GM18508 (cell line): ENCODE results near the gene ZMIZ1.
A peak's percentile ranks its signal among the peaks of the same experiment; 100 is the strongest.

ENCODE experiments used
- ATAC-seq: cut with Tn5 transposase; IDR thresholded peaks from one replicate; pipeline ENCODE4 v1.9.1; 2021; ENCODE audit warnings: moderate number of reproducible peaks; ENCODE audit not compliant: insufficient read depth, unreplicated experiment

Gene ZMIZ1, protein sequence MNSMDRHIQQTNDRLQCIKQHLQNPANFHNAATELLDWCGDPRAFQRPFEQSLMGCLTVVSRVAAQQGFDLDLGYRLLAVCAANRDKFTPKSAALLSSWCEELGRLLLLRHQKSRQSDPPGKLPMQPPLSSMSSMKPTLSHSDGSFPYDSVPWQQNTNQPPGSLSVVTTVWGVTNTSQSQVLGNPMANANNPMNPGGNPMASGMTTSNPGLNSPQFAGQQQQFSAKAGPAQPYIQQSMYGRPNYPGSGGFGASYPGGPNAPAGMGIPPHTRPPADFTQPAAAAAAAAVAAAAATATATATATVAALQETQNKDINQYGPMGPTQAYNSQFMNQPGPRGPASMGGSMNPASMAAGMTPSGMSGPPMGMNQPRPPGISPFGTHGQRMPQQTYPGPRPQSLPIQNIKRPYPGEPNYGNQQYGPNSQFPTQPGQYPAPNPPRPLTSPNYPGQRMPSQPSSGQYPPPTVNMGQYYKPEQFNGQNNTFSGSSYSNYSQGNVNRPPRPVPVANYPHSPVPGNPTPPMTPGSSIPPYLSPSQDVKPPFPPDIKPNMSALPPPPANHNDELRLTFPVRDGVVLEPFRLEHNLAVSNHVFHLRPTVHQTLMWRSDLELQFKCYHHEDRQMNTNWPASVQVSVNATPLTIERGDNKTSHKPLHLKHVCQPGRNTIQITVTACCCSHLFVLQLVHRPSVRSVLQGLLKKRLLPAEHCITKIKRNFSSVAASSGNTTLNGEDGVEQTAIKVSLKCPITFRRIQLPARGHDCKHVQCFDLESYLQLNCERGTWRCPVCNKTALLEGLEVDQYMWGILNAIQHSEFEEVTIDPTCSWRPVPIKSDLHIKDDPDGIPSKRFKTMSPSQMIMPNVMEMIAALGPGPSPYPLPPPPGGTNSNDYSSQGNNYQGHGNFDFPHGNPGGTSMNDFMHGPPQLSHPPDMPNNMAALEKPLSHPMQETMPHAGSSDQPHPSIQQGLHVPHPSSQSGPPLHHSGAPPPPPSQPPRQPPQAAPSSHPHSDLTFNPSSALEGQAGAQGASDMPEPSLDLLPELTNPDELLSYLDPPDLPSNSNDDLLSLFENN

DNA sequence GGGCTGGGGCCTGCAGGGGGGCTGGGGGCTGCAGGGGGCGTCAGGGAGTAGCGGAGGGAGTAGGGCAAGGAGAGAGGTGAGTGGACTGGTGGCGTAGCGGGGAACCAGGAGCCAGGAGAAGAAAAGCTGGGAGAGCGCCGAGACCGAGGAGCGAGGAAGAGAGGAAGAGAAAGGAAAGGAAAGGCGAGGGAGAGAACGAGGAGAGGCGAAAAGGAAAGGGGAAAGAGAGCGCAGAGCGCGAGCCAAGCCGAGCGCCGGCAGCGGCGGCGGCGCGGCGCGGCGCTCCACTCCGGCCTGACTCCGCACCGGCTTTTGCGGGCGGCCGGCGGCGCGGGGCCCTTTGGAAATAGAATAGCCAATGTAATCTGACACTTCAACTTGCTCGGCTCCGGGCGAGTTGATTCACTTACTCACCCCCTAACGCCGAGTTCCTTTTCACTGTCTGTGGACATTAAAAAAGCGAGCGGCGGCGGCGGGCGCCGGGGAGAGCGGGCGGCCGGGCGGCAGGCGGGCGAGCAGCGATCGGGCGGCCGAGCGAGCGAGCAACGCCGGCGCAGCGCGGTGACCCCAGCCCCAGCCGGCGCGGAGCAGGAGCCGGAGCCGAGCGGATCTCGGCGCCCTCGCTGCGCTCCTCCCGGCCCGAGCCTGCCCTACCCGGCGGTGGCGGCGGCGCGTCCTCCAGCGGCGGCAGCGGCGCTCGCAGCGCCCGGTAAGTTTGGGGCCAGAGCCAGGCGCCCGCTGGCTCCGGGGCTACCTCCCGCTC is at the start of gene ZMIZ1:
ZMIZ1 (plus strand) TSS at position 405 of the 763 bp plus-strand sequence. CDS start 132,667 bp downstream, outside the sequence.
- peak; percentile 54 for ATAC-seq

DNA sequence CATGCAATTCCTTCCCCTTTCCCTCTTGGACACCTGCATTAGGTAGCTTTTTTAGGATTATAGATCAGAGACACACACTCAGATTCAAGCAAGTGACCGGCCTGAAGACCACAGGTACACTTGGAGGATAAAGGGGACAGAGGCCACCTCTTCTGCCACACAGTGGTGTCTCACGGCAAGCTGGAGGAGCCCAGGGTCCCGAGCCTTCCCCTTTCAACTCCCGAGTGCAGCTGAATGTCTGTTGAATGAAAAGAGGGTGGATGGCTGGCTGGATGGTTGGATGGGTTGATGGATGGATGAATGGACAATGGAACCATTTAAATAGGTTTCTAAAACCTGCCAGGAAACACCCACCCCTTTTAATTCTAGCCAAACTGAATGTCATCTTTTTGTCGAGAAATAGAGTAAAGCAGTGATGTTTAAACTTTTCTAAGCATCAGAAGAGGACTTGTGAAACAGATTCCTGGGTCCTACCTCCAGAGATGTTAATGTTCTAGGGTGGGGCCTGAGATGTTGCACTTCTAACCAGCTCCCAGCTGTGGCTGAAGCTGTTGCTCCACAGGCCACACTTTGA is 49.2 kb upstream of the ZMIZ1 start:
- ATAC-seq, result no peak

DNA sequence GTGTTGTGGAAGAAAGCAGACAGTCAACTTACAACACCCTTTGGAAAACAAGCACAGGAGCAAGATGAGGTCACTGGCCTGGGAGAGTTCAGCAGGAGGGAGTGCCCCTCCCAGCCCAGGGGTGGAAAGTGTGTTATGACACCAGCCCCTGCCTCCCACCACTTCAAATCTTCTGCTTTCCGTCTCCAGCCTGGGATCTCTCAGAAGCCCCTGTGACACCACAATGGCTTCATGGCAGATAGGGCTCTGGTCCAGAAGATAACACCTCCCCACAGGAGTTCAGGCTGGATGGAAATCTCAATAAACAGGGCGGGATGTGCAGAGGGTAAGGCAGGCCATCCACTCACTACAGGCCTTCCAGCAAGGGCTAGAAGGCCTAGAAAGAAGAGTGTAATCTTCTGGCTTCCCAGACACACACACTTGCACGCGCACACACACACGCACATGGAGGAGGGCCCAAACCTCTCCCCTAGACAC is 48.7 kb upstream of the ZMIZ1 start:
- ATAC-seq, result no peak

DNA sequence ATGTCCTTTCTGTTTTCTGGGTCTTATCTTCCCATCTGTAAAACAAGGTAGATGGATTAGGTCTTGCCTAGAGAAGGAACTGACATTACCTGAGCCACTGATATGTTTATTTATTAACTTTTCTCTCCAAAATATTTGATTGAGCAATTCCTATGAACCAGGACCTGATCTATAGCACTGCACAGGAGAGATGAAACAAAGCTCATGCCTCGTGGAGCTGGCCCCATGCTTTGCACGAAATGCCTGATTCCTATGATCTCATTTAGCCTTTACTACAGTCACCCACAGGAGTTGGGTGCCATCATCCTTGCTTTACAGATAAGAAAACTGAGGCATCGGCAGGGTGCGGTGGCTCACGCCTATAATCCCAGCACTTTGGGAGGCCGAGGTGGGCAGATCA is 48.2 kb upstream of the ZMIZ1 start:
- ATAC-seq, result no peak

DNA sequence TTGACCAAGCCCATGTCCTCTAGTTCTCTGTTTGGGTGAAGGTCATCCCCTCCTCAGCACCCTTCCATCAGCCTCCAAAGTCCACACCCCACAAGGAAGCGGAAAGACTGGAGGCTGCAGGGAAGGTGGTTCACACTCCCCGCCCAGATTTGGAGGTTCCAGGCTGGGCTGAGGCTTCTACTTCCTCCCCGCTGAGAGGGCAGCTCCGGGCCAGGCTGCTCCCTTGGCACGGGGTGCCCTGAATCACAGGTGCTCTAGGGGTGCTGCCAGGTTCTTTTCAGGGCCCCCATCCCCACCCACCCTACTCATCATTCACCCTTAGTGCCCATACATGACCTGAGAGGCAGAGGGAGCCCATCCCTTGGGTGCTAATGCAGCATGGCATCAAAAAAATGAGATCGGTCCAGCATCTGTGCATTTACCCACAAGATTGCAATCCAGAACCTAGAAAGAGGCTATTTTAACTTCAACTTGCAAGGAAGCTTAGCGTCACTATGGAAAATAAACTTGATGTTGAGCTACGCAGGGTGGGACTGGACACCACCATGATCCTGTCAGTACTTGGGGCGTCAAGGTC is 47.3 kb upstream of the ZMIZ1 start:
- no peak for ATAC-seq

DNA sequence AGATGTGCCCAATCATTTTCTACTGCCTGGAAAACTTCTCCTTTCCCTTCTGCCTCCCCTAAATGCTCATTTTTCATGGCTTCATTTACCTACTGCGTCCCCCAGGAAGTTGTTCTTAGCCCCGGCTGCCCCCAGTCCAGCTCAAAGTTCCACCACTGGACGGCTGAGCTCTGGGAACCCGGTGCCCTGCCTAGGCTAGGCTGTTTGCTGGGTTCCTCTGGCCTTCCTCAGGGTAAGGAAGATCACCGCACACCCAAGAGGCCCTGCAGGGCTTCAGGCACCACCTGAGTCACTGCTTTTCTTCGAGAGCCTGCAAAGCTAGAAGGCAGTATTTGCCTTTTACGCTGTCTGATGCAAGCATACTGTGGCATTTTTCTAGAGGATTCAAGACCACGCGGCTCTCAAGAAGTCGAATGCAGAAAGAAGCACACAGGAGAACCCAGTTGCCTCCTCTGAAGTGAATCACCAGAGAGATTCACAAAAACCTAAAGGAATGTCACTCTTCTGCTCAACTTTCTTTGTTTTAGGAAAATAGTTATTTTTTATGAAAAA is 46.7 kb upstream of the ZMIZ1 start:
- no peak for ATAC-seq

DNA sequence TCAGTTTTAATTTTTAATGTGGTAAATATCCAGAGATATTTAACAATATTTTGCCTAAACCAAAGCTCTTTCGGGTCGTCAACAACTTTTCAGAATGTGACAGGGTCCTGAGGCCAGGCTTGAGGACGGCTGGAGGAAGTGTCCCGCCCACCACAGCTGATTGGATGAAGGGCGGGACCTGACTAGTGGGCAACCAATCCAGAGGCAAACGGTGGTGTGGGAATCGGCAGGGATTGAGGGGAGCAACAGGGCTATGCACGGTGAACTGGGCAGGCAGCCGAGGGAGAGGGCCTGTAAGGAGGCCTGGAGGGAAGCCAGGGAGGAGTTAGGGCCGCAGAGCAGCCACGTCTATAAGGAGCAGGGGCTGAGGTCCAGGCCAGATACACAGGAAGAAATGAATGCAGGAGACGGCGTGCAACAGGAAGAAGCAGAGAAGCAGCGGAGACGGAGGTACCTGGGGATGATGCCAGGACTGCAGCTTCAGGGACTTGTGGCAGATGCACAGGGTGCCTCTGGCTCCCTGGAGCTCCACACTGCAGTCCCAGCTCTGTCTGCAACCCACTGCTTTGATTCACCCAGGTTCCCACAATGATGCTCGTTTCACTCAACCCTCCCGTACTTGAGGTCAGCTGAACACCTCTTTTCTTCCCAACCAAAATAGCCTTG is 46.1 kb upstream of the ZMIZ1 start:
- ATAC-seq, result no peak

DNA sequence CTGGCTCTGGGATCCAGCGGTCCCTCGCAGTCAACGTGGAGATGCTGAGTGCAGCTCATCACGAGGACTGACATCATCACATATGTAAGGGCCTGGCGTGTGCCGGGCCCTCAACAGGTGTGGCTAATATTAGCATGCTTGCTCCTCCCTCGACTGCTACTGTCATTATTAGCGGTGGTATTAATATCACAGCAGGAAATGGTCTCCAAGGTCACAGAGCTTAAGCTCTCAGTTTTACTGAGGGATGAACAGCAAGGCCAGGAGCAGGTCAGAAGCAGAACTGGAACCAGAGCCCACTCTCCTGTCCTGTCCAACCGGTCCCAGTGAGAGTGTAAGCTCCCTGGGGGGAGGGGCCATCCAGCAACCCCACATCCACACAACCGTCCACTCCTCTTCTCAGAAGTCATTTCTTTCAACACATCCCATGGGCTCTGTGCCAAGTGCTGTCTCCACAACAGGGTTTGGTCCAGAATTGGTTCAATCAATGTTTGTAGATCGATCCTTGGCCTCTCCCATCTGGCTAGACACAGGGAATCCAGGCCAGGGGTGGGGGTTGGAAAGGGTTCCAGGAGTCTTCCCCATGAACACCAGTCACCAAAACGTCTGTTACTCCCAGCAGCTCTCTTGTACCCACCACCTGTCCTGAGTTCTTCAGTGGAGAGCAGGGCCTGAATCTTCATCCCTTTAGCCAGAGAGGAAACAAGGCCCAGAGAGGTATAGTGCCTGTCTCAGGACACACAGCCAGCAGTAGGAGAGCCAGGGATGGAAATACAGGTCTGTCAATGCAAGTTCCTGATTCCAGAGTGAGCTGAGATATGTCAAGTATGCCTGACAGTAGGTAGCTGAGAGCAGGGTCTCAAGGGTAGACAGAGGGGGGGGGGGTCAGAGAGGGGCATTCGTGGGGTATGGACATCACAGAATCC is 45.3 kb upstream of the ZMIZ1 start:
- no peak for ATAC-seq

DNA sequence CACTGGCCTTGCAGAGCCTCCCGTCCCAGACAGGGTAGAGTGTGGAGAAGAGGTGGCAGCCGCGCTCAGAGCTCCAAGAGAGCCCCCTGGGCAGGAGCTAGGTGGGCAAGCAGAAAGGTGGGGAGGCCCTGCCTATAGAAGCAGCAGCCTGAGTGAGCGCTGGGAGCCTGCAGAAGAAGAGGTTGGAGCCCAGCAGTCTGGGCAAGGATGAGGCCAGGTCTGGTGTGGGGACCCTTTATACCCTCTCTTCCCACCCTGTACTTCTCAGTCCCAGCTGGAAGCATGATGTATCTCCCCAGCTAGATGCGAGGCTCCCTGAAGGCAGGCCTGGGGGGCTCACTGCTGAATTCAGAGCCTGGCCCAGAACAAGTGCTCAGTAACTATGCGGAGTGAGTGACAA is 44.5 kb upstream of the ZMIZ1 start:
- no peak for ATAC-seq

DNA sequence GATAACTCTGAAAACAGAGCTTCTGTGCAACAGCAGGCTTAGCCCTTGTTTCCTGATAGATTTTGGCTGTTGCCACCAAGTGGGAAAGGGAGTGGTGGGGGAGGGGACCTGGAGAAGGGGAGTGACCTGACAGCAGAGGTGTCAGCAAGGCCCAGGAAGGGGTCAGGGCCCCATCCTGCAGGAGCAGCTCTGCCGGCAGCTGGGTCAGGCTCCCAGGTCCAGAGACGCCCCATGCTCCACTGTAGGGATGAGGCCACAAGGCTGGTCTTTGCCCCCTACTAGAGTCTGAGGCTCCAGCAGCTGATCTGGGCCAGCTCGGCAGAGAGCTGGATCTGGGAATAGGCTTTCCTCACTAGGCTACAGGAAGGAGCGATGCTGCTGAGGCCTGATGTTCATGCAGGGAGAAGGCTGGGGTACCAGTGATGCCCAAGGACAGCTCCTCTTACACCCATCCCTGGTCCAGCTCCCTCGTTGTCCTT is 44.0 kb upstream of the ZMIZ1 start:
- no peak for ATAC-seq

DNA sequence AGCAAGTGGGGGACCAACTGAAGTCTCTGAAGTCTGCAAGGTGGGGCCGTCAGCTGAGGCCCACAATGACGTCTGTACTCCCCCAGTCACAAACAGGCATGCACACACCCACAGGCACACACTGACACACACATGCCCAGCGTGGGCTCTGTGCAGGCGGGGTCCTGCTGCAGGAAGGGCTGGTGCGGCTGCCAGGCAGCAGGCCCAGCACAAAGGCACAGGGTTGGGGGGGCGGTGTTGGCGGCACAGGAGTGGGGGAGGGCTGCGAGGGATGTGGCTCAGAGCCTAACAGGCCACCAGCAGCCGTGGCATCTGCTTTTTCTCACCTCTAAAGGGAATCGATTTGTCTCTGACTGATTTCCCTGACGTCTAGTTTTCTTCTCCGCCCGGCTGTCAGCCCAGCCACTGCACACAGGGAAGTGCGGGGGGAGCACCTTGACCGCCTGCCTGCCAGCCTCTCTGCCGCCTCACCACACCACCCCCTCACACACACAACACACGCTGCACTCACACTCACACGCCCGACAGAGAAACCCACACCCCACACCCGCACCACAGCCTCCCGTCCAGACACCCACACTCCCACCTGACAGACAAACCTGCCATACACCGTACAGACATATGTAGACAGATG is 43.5 kb upstream of the ZMIZ1 start:
- no peak for ATAC-seq

DNA sequence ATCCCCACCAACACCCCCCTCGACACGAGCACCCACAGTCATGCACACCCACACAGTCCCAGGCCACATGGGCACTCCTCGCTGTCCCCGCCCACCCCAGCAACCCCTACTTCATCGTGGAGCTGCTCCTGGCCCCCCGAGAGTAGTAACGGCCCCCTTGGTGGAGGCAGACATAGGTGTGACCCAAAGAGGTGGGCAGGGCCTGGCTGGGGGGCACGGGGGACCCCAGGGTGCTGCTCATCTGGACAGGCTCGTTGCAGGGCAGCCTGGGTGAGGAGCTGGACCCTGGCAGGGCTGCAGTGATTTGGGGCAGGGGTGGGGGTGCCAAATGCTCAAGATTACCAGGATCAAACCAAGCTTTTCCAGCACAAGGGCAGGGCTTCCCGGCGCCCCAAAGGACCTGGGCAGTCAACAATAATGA is 42.4 kb upstream of the ZMIZ1 start:
- ATAC-seq, result no peak

DNA sequence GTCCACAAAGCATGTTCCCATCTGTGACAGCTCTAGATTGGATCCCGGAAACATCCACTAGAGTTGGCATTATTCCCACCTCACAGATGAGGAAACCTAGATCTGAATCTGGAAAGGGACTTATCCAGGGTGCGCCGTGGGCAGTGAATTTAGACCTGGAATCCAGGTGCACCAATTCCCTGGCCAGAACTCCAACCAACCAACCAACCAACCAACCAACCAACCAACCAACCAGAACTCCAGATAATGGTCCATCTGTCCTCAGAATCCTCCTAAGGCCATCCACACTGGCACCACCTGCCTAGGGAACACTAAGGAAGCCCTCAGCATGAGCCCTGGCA is 42.0 kb upstream of the ZMIZ1 start:
- ATAC-seq, result no peak

DNA sequence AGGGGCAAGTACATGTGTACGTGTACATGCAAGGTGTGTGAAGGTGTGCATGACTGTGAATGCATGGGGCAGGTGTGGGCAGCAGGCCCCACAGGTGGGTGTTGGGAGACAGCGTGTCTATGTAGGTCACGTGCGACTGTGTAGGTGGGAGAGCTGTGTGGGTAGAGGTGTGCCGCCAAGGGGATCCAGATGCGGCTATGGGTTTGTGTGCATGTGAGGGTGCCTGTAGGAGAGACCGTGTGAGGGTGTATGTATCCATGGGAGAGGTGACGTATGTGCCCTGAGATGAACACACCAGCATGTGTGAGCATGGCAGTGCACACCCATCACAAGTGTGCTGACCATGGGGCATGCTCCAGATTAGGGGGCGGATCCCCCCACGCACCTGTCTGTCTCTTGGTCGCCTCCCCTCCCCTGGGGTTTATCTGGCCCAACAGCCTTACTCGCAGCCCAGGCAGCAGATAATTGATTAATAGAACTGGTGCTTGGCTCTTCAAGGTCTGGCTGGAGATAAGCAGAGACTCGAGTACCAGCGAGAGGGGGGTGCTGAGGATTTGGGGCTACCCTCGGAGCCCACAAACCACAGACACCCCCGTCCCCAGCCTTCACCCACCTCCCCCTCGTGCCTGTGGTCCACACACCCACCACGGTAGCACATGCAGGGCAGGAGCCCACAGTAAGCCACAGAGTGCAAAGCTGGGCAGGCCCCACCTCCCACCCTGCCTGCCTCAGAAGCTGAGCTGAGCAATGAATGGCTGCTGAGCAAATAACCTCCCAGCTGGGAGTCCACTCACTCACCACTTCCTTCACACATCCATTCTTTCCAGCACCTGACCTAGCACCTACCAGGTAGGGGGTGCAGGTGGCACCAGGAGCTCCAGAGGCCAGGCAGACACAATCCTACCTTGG is 41.4 kb upstream of the ZMIZ1 start:
- ATAC-seq, result no peak

DNA sequence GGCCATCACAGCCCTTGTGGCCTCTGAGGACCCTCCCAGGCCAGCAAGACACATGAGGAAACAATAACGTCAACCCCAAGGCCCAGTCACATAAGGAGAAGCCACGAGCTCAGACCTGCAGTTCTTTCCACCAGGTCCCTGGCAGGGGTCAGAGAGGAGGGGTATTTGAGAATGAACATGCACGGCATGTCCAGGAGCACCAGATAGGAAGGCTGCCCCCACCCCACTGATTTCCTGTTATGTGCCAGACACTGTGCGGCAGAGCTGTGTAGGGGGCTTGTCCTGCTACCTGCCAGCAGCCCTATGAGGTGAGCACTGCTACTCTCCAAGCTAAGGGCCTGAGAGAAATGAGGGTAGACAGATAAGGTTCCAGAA is 40.7 kb upstream of the ZMIZ1 start:
- no peak for ATAC-seq

DNA sequence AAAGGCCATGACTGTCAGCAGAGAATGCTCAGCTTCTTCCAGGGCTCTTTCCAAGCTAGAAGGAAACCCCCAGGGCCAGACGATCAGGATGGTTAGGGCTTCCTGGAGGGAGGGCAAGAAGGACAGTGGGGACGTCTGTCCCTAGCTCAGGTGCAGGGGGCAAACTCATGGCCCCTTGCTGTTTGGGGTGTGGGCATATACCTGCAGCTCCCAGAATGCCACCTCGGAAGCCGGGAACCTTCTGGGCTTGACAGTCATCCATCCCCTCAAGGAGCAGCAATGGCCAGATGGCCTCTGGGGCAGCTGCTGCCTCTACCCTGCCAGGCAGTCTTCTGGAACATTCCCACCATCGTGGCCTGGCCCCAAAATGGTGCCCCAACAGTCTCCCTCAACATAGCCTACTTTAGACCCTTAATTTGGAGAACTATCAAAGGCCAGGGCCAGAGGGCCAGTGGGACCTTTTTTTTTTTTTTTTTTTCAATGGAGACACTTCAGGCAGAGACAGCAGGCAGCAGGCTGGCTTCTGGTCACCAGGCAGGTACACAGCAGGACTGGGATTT is 40.2 kb upstream of the ZMIZ1 start:
- no peak for ATAC-seq
